Glomerular visceral epithelial cell (primary cell): ENCODE data around the gene SMCHD1.
"Not testable (repeated sequence)": the region's sequence is repeated elsewhere in the genome, so short reads cannot be mapped to it uniquely, and the experiment has no call there.

Experiments used
- DNase-seq: peaks from one replicate; pipeline ENCODE4 v3.0.0-alpha.2; 2016; ENCODE audit errors: extremely low spot score

The SMCHD1 gene

GRCh38 chr18:2657788-2658458, 2.4 kb downstream of the SMCHD1 start:
- DNase-seq = peak; percentile 21

DNA sequence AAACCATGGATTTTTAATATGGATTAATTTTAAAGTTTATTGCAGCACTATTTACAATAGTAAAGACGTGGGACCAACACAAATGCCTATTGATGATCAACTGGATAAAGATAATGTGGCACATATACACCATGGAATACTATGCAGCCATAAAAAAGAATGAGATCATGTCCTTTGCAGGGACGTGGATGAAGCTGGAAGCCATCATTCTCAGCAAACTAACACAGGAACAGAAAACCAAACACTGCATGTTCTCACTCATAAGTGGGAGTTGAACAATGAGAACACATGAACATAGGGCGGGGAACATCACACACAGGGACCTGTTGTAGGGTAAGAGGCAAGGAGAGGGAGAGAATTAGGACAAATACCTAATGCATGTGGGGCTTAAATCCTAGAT, 5.3 kb downstream of the SMCHD1 start:
- not testable (repeated sequence) for DNase-seq

DNA sequence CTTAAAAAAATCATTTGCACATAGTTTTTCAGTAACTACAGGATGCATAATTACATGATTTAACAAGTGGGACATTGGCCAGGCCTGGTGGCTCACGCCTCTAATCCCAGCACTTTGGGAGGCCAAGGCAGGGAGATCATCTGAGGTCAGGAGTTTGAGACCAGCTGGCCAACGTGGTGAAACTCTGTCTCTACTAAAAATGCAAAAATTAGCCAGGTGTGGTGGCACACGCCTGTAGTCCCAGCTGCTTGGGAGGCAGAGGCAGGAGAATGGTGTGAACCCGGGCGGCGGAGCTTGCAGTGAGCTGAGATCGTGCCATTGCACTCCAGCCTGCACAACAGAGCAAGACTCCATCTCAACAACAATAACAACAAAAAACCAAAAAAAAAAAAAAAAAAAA, 6.8 kb downstream of the SMCHD1 start:
- DNase-seq = not testable (repeated sequence)

GRCh38 chr18:2662990-2663389, 7.5 kb downstream of the SMCHD1 start:
- no peak for DNase-seq

- DNase-seq = no peak
Measured at GRCh38 chr18:2672410-2672809, 16.9 kb downstream of the SMCHD1 start.

GRCh38 chr18:2672872-2673271, 17.3 kb downstream of the SMCHD1 start:
- DNase-seq = no peak

DNA sequence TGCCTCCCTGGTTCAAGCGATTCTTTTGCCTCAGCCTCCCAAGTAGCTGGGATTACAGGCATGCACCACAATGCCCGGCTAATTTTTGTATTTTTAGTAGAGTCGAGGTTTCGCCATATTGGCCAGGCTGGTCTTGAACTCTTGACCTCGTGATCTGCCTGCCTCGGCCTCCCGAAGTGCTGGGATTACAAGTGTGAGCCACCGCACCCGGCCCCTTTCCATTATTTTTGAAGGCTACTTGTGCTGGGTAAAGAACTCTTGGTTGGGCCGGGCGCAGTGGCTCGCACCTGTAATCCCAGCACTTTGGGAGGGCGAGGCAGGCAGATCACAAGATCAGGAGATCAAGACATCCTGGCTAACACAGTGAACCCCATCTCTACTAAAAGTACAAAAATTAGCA, 23.4 kb downstream of the SMCHD1 start:
- DNase-seq = not testable (repeated sequence)

DNA sequence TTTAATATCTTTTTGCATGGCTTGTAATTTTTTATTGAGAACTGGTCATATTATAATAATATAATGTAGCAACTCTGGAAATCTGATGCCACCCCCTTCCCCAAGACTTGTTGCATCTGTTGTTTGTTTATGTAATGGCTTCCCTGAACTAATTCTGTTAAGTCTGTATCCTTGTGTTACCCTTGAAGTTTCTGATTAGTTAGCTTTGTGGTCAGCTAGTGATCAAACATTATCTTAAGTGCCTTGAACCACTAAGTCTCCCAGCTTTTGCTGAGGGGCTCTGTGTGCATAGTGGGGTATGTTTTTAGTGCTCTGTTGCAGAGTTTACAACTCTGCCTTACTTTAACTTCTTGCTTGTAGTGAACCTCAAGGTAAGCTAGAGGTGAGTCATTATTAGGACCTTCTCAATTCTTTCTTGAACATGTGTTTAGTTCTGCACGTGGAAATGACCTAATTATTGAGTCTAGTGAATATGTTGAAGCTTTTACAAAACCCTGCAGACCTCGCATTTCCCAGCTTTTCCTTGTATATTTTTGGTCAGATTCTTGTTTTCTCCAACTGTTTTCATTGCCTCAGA, 24.8 kb downstream of the SMCHD1 start:
- no peak for DNase-seq

GRCh38 chr18:2681993-2682603, 26.6 kb downstream of the SMCHD1 start:
- no peak for DNase-seq

DNA sequence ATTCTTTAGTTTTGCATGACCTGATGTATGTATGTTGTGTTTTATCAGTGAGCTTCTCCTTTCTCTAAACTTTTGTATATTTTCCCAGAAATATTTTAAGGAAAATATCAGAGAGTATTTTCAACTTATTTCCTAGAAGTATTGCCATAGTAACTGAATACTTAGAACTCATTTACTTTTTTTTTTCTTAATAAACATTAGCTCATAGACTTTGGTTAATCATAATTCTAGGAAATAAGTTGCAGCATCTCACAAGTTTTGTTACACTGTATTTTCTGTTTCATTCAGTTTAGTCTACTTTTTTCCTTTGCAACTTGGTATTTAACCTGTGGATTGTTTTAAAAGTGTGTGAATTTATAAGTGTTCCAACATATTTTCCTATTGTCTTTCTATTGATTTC, 27.5 kb downstream of the SMCHD1 start:
- DNase-seq = no peak

GRCh38 chr18:2686349-2686968, 30.9 kb downstream of the SMCHD1 start:
- DNase-seq = no peak

- no peak for DNase-seq
Measured at GRCh38 chr18:2687390-2688001, 32.0 kb downstream of the SMCHD1 start.

- DNase-seq = no peak
Measured at GRCh38 chr18:2692508-2692907, 37.0 kb downstream of the SMCHD1 start.

DNA sequence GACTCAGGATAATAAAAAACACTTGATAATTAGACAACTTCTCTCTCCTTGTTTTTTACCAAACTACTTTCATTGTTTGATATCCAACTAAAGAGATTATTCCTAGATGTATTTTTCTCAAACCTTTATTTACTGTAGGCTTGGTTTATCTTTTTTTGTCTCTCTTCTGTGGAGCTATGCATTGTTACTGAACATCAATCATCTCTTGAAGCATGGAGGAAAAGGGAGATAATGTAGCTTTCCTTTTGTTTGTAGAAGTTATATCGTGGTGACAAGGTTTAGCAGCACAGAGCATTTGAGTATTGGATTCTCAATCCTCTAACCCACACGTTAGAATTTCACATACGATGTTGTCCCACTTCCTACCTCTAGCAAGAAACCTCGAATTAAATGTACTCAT, 41.7 kb downstream of the SMCHD1 start:
- no peak for DNase-seq

- DNase-seq = no peak
Measured at GRCh38 chr18:2699001-2699400, 43.5 kb downstream of the SMCHD1 start.

DNA sequence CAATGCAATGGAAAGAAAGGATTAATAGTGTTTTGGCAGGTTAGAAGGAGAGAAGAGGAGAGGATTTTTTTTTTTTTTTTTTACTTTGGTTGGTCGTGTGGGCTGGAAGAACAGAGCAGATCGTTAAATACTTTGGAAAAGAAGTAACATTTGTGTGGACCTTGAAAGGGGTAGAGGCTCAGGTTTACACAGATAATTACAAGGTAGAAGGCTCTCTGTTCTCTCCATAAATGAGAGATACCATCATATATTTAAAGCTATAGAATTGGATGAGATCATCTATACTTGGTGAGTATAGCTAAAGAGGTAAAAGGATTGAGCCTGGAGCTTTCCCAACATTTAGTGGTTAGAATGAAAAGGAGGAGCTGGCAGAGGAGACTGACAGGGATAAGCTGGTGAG, 49.0 kb downstream of the SMCHD1 start:
- DNase-seq = no peak

- DNase-seq = no peak
Measured at GRCh38 chr18:2706903-2707302, 51.4 kb downstream of the SMCHD1 start.

DNA sequence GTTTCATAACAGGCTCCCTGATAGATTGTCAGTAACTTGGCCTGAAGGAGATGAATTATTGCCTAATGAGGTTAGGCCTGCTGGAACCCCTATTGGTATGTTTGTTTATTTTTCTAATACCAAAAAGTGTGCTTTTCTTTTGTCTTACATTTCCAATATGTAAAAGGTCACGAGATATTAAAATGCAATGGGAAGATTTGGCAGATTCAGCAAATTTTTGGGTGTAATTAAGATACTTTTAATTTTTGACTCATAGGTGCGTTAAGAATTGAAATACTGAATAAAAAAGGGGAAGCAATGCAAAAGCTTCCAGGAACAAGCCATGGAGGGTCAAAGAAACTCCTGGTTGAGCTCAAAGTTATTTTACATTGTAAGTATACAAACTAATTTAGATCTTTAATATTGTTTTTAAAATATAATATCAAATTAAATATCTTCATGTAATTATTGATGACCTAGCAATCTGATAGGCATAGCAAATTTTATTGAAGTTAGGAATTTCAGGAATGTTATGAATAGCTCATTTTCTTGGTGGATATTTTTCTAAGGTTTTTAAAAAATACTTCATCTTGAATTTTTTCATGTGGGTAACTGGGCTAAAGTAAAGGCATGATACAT, 52.1 kb downstream of the SMCHD1 start:
- no peak for DNase-seq

- DNase-seq = no peak
Measured at GRCh38 chr18:2709316-2709715, 53.8 kb downstream of the SMCHD1 start.

- no peak for DNase-seq
Measured at GRCh38 chr18:2714140-2714539, 58.6 kb downstream of the SMCHD1 start.

DNA sequence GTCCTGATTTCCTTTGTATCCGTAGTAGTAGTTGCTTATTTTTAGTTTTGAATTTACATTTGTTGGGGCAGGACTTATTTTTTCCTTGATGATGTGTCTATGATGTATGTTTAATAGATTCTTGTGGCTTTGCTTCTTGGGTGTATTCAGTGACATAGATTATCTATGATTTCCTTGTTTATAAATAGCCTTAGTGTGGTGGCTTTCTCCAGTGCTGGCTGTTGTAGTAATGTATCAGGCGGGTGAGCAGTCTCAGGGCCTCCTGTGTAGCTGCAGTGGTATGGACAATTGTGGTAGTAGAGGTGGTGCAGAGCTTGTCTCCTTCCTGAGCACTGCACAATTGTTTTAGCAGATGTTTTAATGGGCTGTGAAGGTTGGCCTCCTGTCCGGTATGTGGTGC, 60.5 kb downstream of the SMCHD1 start:
- no peak for DNase-seq
